GM10266 (cell line): ENCODE data around the gene UCK2.

Experiments used
- DNase-seq: peaks from one replicate; pipeline ENCODE4 v3.0.0; 2012; ENCODE audit errors: extremely low spot score
- TF ChIP-seq, protein P1 (sequence below): IDR thresholded peaks from 2 replicates; pipeline ENCODE4 v1.5.1; 2012; ENCODE audit warnings: mild to moderate bottlenecking, low read depth; ENCODE audit not compliant: control insufficient read depth, insufficient read depth; ENCODE audit errors: missing control alignments

The UCK2 gene

DNA sequence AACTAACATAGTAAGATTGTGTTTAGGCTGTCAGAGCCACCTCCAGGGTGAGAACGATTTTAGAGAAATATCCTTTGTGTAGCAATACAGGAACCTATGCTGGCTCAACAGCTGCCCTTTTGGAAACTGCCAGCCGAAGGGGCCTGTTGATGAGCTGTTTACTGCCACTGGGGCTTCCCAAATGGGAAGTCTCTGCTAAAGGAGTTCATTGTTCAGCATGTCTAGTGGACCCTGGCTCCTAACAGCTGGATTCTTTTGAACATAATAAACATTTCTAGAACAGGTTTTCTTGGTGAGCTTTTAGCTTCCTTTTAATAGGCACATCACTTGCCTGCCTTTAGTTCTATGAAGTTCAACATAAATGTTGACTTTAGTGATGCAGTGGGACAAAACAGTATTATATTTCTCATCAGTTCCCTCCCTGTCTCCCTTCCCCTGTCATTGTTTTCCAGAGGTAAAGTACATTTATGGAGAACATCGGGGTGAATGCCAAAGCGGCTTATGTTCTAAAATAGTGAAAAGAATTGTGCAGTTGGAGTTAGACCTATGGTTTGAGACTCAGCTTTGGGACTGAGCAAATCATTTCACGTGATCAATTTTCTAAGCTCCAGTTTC is 57.4 kb downstream of the UCK2 start:
- no peak for DNase-seq

DNA sequence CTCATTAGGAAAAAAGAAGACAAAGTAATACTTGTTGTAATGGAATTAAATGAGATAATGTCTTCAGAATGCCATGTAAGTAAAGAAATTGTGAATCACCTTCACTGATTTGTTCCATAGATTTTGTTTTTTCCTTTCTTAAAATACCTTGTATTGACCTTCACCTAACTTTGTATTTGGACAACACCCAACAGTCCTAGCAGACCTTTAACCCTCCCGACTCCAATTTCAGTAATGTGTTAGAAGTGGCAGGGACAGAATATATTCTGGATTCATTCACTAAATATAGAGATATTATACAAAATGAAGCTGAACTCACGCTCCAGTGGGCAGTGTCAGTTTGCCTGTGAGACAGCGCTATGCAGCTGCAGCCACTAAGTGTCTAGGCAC is 57.9 kb downstream of the UCK2 start:
- DNase-seq, result no peak
- TF ChIP-seq, protein P1, sequence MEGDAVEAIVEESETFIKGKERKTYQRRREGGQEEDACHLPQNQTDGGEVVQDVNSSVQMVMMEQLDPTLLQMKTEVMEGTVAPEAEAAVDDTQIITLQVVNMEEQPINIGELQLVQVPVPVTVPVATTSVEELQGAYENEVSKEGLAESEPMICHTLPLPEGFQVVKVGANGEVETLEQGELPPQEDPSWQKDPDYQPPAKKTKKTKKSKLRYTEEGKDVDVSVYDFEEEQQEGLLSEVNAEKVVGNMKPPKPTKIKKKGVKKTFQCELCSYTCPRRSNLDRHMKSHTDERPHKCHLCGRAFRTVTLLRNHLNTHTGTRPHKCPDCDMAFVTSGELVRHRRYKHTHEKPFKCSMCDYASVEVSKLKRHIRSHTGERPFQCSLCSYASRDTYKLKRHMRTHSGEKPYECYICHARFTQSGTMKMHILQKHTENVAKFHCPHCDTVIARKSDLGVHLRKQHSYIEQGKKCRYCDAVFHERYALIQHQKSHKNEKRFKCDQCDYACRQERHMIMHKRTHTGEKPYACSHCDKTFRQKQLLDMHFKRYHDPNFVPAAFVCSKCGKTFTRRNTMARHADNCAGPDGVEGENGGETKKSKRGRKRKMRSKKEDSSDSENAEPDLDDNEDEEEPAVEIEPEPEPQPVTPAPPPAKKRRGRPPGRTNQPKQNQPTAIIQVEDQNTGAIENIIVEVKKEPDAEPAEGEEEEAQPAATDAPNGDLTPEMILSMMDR, result no peak

More for the DNA sequence above, 57.4 kb downstream of the UCK2 start:
- TF ChIP-seq, protein P1, result no peak

DNA sequence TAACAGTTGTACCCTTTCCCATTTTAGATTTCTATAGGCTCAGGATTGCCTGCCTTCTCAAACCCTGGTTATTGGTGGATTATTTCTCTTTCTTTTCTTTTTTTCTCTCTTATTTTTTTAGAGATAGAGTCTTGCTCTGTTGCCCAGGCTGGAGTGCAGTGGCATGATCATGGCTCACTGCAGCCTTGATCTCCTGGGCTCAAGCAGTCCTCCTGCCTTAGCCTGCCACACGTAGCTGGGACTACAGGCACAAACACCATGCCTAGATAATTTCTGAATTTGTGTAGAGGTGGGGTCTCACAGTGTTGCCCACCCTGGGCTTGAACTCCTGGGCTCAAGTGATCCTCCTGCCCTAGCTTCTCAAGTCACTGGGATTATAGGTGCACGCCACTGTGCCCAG is 58.8 kb downstream of the UCK2 start:
- TF ChIP-seq, protein P1, result no peak
- no peak for DNase-seq

DNA sequence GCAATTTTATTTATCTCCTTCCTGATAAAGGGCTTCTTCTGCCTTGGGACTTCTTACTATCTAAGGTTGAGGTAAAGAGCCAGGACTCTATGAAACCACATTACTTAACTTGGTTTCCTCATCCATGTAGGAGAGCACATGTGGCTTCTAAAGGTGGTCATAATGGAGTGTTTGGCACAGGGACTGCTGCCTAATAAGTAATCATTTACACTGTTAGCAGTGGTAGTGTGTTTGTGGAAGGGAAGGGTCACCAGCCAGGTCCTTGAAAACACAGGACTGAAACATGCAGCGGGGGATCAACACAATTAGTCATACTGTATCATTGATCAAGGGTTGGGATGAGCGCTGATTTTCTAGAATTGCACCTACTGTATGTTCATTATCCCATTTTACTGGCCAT is 59.6 kb downstream of the UCK2 start:
- TF ChIP-seq, protein P1, result no peak
- no peak for DNase-seq

DNA sequence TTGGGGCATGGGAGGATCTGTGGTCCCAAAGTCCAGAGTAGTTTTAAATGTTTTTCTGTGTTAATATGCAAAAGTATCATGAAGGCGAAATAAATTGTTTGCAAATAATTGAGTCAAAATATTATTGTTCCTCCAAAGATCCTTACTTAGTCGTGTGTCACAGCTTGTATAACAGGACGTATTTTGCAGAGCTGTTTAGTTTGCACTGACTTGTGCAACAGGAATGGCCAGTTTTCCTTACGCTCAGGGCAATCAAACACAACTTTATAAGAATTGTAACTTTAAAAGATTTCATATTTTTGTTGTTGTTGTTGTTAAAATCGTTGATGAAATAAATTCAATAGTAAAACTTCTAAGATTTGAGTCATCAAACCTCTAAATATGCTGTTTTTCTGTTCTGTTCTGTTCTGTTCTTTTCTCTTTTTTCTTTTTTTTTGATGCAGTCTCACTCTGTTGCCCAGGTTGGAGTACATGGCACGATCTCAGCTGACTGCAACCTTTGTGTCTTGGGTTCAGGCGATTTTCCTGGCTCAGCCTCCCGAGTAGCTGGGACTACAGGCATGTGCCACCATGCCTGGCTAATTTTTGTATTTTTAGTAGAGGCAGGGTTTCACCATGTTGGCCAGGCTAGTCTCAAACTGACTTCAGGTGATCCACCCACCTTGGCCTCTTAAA is 60.6 kb downstream of the UCK2 start:
- TF ChIP-seq, protein P1, result no peak
- no peak for DNase-seq

DNA sequence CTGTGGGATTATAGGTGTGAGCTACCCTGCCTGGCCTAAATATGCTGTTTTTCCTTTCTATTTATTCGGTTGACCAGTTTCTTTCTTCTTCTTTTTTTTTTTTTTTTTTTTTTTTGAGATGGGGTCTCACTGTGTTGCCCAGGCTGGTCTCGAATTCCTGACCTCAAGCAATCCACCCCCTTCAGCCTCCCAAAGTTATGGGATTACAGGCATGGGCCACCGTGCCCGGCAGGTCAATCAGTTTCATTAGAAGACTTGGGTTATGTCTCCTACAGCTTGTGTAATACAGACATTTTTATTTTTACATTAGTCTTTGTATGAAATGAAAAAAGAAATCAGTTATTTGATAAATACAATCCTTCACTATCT is 61.1 kb downstream of the UCK2 start:
- TF ChIP-seq, protein P1, result no peak

DNA sequence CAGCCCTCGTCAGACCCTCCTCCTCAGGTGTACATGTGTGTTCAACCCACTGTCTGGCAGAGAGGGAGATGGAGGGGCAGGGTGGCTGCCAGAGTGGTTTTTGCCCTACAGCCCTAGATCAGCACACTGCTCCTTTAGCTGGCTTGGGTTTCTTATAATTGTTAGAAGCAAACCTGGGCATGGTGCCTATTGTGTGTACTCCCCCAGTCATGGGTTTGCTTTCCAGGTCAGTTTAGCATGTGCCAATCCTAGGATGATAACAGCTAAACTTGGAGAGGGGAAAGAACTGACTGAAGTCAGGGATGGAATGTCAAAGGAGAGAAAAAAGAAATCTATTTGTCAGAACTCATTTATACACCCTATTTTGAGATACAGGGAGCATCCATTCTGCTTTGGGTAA is 63.3 kb downstream of the UCK2 start:
- DNase-seq, result no peak
- TF ChIP-seq, protein P1, result no peak

More for the DNA sequence above, 61.1 kb downstream of the UCK2 start:
- no peak for DNase-seq
